ENCODE results near the gene GPX4. TPM values are rescaled to one million over a fixed set of nuclear protein-coding genes. Genes with fewer than 3 reads are reported as not detected.

The GPX4 gene
- total and polyA plus RNA-seq, 9 of the 15 experiments (the other 6 are each of a cell fraction or from before 2014, with no cell fraction given), result 61.4 to 661 (median 349) TPM

DNA sequence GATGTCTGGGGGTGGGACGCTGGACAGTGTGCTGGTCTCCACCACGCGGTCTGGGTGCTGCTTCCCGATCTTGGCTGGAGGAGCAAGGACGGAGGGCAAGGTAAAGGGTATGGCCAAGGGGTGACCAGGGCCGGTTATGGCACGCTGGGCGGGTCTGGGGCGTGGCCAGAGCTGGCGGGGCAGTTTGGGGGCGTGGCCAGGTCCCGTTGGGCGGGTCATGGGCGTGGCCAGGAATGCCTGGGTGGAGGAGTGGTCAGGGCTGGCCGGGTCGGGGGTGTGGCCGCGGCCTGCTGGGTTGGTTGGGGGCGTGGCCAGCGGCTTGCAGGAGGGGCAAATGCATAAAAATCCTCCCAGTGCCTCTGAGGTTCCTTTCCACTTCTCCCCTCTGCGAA lies 19.2 kb downstream of the GPX4 start (continued):
- TF ChIP-seq E2F3 (CRISPR knock-in tag; IDR thresholded peaks at IDR 0.05), result 0 out of 2 replicates have a peak, but pooled peaks have one; percentile 20
- TF ChIP-seq MED1 (CRISPR knock-in tag; IDR thresholded peaks at IDR 0.05; ENCODE audit: borderline replicate concordance), result 0 out of 2 replicates have a peak, but pooled peaks have one; percentile 36
- TF ChIP-seq RBM14 (IDR thresholded peaks at IDR 0.05; ENCODE audit: borderline replicate concordance, insufficient read depth, low read depth, low read length), result no peak
- no peak for TF ChIP-seq SIRT6 (IDR thresholded peaks at IDR 0.05; ENCODE audit: low read depth, low read length)
- no peak for TF ChIP-seq BRD4 (IDR thresholded peaks at IDR 0.05)
- TF ChIP-seq CUX1 (CRISPR knock-in tag; IDR thresholded peaks at IDR 0.05), result no peak
- TF ChIP-seq GABPB2 (CRISPR knock-in tag; conservative IDR thresholded peaks at IDR 0.05), result no peak
- TF ChIP-seq MBD2 (IDR thresholded peaks at IDR 0.05; ENCODE audit: borderline replicate concordance, low read depth), result peak; percentile 100
- TF ChIP-seq RFX1 (IDR thresholded peaks at IDR 0.05), result no peak
- TF ChIP-seq PCBP1 (IDR thresholded peaks at IDR 0.05; ENCODE audit: low read depth, low read length, poor library complexity, severe bottlenecking), result peak; percentile 99
- TF ChIP-seq POLR2AphosphoS5 (IDR thresholded peaks at IDR 0.05; ENCODE audit: control insufficient read depth, insufficient read depth, low read depth, low read length), result no peak
- no peak for TF ChIP-seq ARID3A (IDR thresholded peaks at IDR 0.05; ENCODE audit: borderline replicate concordance, low read depth, low read length)
- TF ChIP-seq TBL1XR1 (IDR thresholded peaks at IDR 0.05; ENCODE audit: low read length in 2 of 2), result peak in 1 of 2 experiments; percentile 81; a peak in 1 of 4 replicates
- no peak for TF ChIP-seq RBM22 (IDR thresholded peaks at IDR 0.05; ENCODE audit: low read depth, low read length, poor library complexity, severe bottlenecking)
- TF ChIP-seq POLR3G (IDR thresholded peaks at IDR 0.05; ENCODE audit: extremely low read depth, insufficient read length, insufficient replicate concordance), result no peak
- peak in 1 of 3 experiments; percentile 71; a peak in 2 of 6 replicates for TF ChIP-seq CTCF (IDR thresholded peaks at IDR 0.05 in 2 of 3, conservative IDR thresholded peaks at IDR 0.05 in 1 of 3; ENCODE audit: insufficient read depth in 2 of 3, low read depth in 1 of 3, low read length in 3 of 3)
- TF ChIP-seq ILF3 (IDR thresholded peaks at IDR 0.05; ENCODE audit: borderline replicate concordance), result no peak
